ENCODE data around the gene NF2. TPM values are rescaled to one million over a fixed set of nuclear protein-coding genes. Genes with fewer than 3 reads are reported as not detected.

NF2 gene
- total and polyA plus RNA-seq, 8 donors: 6.5 to 33.7 (median 19.3) TPM

- TF ChIP-seq CTCF (IDR thresholded peaks at IDR 0.05): no peak
- peaks cover 0 to 7% (median 0%) of the 10 kb centered on the region in 3 donors for H3K4me1 ChIP-seq
- no peaks in the 10 kb centered on the region for H3K36me3 ChIP-seq
- no peak overlapping the region for H3K27ac ChIP-seq
- DNase-seq (no peak), ATAC-seq (no peak), FAIRE-seq (no peak)
- no peak overlapping the region for H3K4me3 ChIP-seq
- no peaks in the 10 kb centered on the region for H3K27me3 ChIP-seq
- whole genome bisulfite sequencing, 2 donors: 90 to 96% methylated on average over 1 of the region's 1 CpG
- H3K9me3 ChIP-seq: no peaks in the 10 kb centered on the region
- intact Hi-C loops (cut with DNase I): loop anchor here in 1 of 3 donors (10.0 kb wide), 1 partner anchor 448 kb away; the partner anchor contains the start of gene HORMAD2
Measured at GRCh38 chr22:29637181-29637580, 33.7 kb downstream of the NF2 start.

GRCh38 chr22:29638678-29639077, 35.2 kb downstream of the NF2 start:
- FAIRE-seq (no peak), ATAC-seq (no peak), DNase-seq (no peak)
- peaks cover 0 to 7% (median 0%) of the 10 kb centered on the region in 3 donors for H3K4me1 ChIP-seq
- no peak overlapping the region for H3K4me3 ChIP-seq
- WGBS, 2 donors: 90 to 94% methylated on average over 1 of the region's 1 CpG
- H3K27me3 ChIP-seq: no peaks in the 10 kb centered on the region
- TF ChIP-seq CTCF (IDR thresholded peaks at IDR 0.05): no peak
- no peaks in the 10 kb centered on the region for H3K9me3 ChIP-seq
- H3K36me3 ChIP-seq: no peaks in the 10 kb centered on the region
- H3K27ac ChIP-seq: no peak overlapping the region
- intact Hi-C loops (cut with DNase I): loop anchor here in 1 of 3 donors (10.0 kb wide), 1 partner anchor 446 kb away; the partner anchor contains the start of gene HORMAD2

- Histone ChIP-seq H3K4me3 (no peak overlapping the region), H3K4me1 (peaks cover 0 to 7% (median 0%) of the 10 kb centered on the region in 3 donors), H3K27ac (no peak overlapping the region), H3K9me3 (no peaks in the 10 kb centered on the region), H3K36me3 (no peaks in the 10 kb centered on the region), H3K27me3 (no peaks in the 10 kb centered on the region)
- intact Hi-C loops (cut with DNase I): loop anchor here in 1 of 3 donors (10.0 kb wide), 1 partner anchor 446 kb away; the partner anchor contains the start of gene HORMAD2
- DNase-seq: no peak
- no peak for FAIRE-seq
- no peak for TF ChIP-seq CTCF (IDR thresholded peaks at IDR 0.05)
- no peak for ATAC-seq
Measured at GRCh38 chr22:29639096-29639495, 35.7 kb downstream of the NF2 start.

- Histone ChIP-seq H3K4me3 (no peak overlapping the region), H3K4me1 (peaks cover 0 to 7% (median 0%) of the 10 kb centered on the region in 3 donors), H3K36me3 (peaks cover 0 to 8% (median 0%) of the 10 kb centered on the region in 3 donors), H3K27ac (peak overlapping the region in 2 of 4 donors; percentile 0 to 28), H3K27me3 (no peaks in the 10 kb centered on the region), H3K9me3 (no peaks in the 10 kb centered on the region)
- TF ChIP-seq CTCF (IDR thresholded peaks at IDR 0.05): no peak
- WGBS, 2 donors: 83 to 84% methylated on average over 8 of the region's 8 CpGs
- FAIRE-seq: no peak
- intact Hi-C loops (cut with DNase I): no loop called here
- ATAC-seq: no peak
- DNase-seq: no peak
Measured at GRCh38 chr22:29641042-29641699, 37.7 kb downstream of the NF2 start.
